ENCODE measurements around the gene TBL1Y. TPM values are rescaled to one million over a fixed set of nuclear protein-coding genes. Genes with fewer than 3 reads are reported as not detected.

Gene TBL1Y
- total and polyA plus RNA-seq, 10 of the 15 experiments (the other 5 are each of a cell fraction or from before 2014, with no cell fraction given) = not detected

- FAIRE-seq = no peak
- in situ Hi-C loops (cut with MboI) = no loop called here
- SMC1A ChIA-PET (ENCODE audit: uncharacterized antibody, unreplicated experiment) = no interaction called here
- Histone ChIP-seq H2AFZ (ENCODE audit: control insufficient read depth, low read depth, low read length) (no peak overlapping the region), H3K4me1 (ENCODE audit: control insufficient read depth, insufficient read depth, low read length) (no peaks in the 10 kb centered on the region), H3K9me3 (replicated peaks; ENCODE audit: control insufficient read depth, insufficient read depth, low read length) (no peaks in the 10 kb centered on the region), H3K4me2 (ENCODE audit: control insufficient read depth, insufficient read depth) (no peak overlapping the region), H3K9ac (ENCODE audit: control insufficient read depth, insufficient read depth, low read length) (no peak overlapping the region), H3K36me3 (ENCODE audit: control insufficient read depth in 2 of 2, insufficient read depth in 2 of 2, low read length in 1 of 2) (no peaks in the 10 kb centered on the region), H3K27me3 (replicated peaks in 1 of 2; ENCODE audit: control insufficient read depth in 2 of 2, insufficient read depth in 2 of 2, low read length in 1 of 2) (no peaks in the 10 kb centered on the region), H4K20me1 (ENCODE audit: control insufficient read depth, insufficient read depth) (no peaks in the 10 kb centered on the region), H3K79me2 (ENCODE audit: control insufficient read depth, insufficient read depth, low read length) (no peaks in the 10 kb centered on the region), H3K4me3 (no peak overlapping the region), H3K27ac (ENCODE audit: control insufficient read depth, insufficient read depth) (no peak overlapping the region)
- WGBS (ENCODE audit: insufficient coverage, insufficient replicate concordance, low lambda C conversion rate, missing lambda C conversion rate) = no CpG with 5 or more reads among the region's 5 CpGs
- no TSS peak for BruUV-seq (replicated peaks)
- RAD21 ChIA-PET (ENCODE audit: unreplicated experiment) = no interaction called here
- no peak for ATAC-seq
- no peak for DNase-seq (ENCODE audit: low read depth, low spot score)
- intact Hi-C loops (cut with micrococcal nuclease; ENCODE audit: unreplicated experiment) = no loop called here
- CTCF ChIA-PET = no interaction called here
- POLR2A ChIA-PET = no interaction called here
- TF ChIP-seq NFXL1 (IDR thresholded peaks at IDR 0.05; ENCODE audit: borderline replicate concordance) (no peak), SMC3 (IDR thresholded peaks at IDR 0.05; ENCODE audit: borderline replicate concordance, low read length) (no peak), SUPT20H (IDR thresholded peaks at IDR 0.05; ENCODE audit: borderline replicate concordance, control insufficient read depth, low read depth, low read length) (no peak), ASH2L (IDR thresholded peaks at IDR 0.05; ENCODE audit: borderline replicate concordance, low read depth) (no peak), HSF1 (IDR thresholded peaks at IDR 0.05; ENCODE audit: low read depth, low read length) (no peak), NR2C1 (IDR thresholded peaks at IDR 0.05) (no peak), CUX1 (IDR thresholded peaks at IDR 0.05; ENCODE audit: insufficient replicate concordance, low read depth, low read length) (no peak), RELB (IDR thresholded peaks at IDR 0.05; ENCODE audit: low read depth) (no peak), EED (IDR thresholded peaks at IDR 0.05; ENCODE audit: low read depth) (no peak), SRF (IDR thresholded peaks at IDR 0.05; ENCODE audit: low read depth in 2 of 2, low read length in 2 of 2) (no peak), SP1 (IDR thresholded peaks at IDR 0.05; ENCODE audit: low read depth, low read length) (no peak), JUND (IDR thresholded peaks at IDR 0.05; ENCODE audit: low read depth, low read length) (no peak), NRF1 (conservative IDR thresholded peaks at IDR 0.05; ENCODE audit: low read depth, low read length) (no peak), WRNIP1 (IDR thresholded peaks at IDR 0.05; ENCODE audit: borderline replicate concordance, low read depth, low read length) (no peak), CHD2 (IDR thresholded peaks at IDR 0.05; ENCODE audit: borderline replicate concordance, low read depth, low read length) (no peak)
- TF ChIP-seq, protein P1, sequence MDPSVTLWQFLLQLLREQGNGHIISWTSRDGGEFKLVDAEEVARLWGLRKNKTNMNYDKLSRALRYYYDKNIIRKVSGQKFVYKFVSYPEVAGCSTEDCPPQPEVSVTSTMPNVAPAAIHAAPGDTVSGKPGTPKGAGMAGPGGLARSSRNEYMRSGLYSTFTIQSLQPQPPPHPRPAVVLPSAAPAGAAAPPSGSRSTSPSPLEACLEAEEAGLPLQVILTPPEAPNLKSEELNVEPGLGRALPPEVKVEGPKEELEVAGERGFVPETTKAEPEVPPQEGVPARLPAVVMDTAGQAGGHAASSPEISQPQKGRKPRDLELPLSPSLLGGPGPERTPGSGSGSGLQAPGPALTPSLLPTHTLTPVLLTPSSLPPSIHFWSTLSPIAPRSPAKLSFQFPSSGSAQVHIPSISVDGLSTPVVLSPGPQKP (IDR thresholded peaks at IDR 0.05; ENCODE audit: low read depth, low read length) = no peak
Observed at GRCh38 chrY:7040662-7041061, 130.2 kb downstream of the TBL1Y start.

Data from GM12878 (cell line).